ENCODE results near the gene TMEM132C.

Gene TMEM132C

DNA sequence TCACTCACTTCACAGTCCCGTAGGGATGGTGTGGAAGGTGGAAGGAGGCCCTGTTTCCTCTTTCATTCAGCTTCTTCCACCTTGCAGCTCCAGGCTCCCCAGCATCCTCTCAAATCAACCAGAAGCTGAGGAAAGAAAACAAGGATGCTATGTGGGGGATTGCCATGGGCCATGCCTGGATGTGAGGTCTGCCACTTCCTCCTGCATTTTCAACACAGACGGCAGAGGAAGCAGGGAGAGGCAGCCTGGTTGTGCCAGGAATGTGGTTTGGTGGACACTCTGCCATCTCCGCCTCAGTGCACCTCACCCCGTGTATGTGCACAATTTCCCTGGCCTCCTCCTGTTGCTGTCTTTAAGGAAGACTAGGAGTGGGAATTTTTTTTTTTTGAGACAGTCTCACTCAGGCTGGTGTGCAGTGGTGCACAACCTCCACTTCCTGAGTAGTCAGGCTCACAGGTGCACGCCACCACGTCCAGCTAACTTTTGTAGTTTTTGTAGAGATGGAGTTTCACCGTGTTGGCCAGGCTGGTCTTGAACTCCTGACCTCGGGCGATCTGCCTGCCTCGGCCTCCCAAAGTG is 457.6 kb downstream of the TMEM132C start:
- TF ChIP-seq POLR2AphosphoS5 (IDR thresholded peaks at IDR 0.05; ENCODE audit: low read depth, low read length) (no peak), PAX5 (IDR thresholded peaks at IDR 0.05; ENCODE audit: insufficient read depth, low read length, severe bottlenecking) (no peak), POLR2A (IDR thresholded peaks at IDR 0.05; ENCODE audit: low read depth, low read length) (no peak), SPI1 (IDR thresholded peaks at IDR 0.05; ENCODE audit: low read depth, low read length) (no peak), POU2F2 (IDR thresholded peaks at IDR 0.05; ENCODE audit: low read depth, low read length) (no peak), TAF1 (IDR thresholded peaks at IDR 0.05; ENCODE audit: low read depth, low read length) (no peak)
- FAIRE-seq: peak; percentile 28
- DNase-seq (ENCODE audit: insufficient read length, low spot score): no peak

GRCh38 chr12:128726886-128727285 is 459.9 kb downstream of the TMEM132C start:
- FAIRE-seq: no peak
- DNase-seq (ENCODE audit: insufficient read length, low spot score): no peak
- TF ChIP-seq POLR2AphosphoS5 (IDR thresholded peaks at IDR 0.05; ENCODE audit: low read depth, low read length) (no peak), PAX5 (IDR thresholded peaks at IDR 0.05; ENCODE audit: insufficient read depth, low read length, severe bottlenecking) (no peak), POLR2A (IDR thresholded peaks at IDR 0.05; ENCODE audit: low read depth, low read length) (no peak), POU2F2 (IDR thresholded peaks at IDR 0.05; ENCODE audit: low read depth, low read length) (no peak), TAF1 (IDR thresholded peaks at IDR 0.05; ENCODE audit: low read depth, low read length) (no peak), SPI1 (IDR thresholded peaks at IDR 0.05; ENCODE audit: low read depth, low read length) (no peak)

DNA sequence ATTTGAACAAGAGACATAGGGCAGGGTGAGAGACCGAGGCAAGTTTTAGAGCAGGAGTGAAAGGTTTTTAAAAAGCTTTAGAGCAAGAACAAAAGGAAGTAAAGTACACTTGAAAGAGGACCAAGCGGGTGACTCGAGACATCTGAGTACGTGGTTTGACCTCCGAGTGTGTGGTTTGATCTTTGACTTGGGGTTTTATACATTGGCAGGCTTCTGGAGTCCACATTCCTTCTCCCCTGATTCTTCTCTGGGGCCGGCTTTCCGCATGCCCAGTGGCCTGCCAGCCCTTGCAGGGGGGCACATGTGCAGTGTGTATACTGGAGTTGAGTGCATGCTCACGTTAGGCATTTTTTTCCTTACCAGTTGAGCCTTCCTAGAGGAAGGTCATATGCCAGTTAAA is 460.5 kb downstream of the TMEM132C start:
- DNase-seq (ENCODE audit: insufficient read length, low spot score) (no peak), FAIRE-seq (no peak)
- TF ChIP-seq POU2F2 (IDR thresholded peaks at IDR 0.05; ENCODE audit: low read depth, low read length): no peak
- no peak for TF ChIP-seq PAX5 (IDR thresholded peaks at IDR 0.05; ENCODE audit: insufficient read depth, low read length, severe bottlenecking)
- no peak for TF ChIP-seq SPI1 (IDR thresholded peaks at IDR 0.05; ENCODE audit: low read depth, low read length)
- TF ChIP-seq POLR2AphosphoS5 (IDR thresholded peaks at IDR 0.05; ENCODE audit: low read depth, low read length): no peak
- TF ChIP-seq POLR2A (IDR thresholded peaks at IDR 0.05; ENCODE audit: low read depth, low read length): no peak
- TF ChIP-seq TAF1 (IDR thresholded peaks at IDR 0.05; ENCODE audit: low read depth, low read length): no peak

DNA sequence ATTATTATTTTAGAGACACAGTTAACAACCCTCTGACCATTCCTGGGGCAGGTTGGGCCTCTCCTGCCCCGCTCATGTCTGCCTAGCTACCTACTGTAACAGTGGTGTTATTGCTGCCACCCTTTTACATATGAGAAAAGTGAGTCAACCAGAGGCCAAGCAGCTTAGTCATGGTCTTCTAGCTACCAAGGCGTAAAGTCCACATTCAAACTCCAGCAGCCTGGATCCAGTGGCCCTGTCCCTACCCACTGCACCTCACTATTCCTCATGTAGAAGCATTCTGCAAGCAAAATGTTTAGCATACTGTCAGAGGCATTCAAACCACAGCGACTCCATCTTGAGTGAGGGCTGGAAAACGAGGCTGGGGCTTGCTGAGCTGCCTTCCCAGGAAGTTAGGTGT is 461.0 kb downstream of the TMEM132C start:
- DNase-seq (ENCODE audit: insufficient read length, low spot score): no peak
- no peak for FAIRE-seq
- TF ChIP-seq POLR2A (IDR thresholded peaks at IDR 0.05; ENCODE audit: low read depth, low read length) (no peak), PAX5 (IDR thresholded peaks at IDR 0.05; ENCODE audit: insufficient read depth, low read length, severe bottlenecking) (no peak), POU2F2 (IDR thresholded peaks at IDR 0.05; ENCODE audit: low read depth, low read length) (no peak), POLR2AphosphoS5 (IDR thresholded peaks at IDR 0.05; ENCODE audit: low read depth, low read length) (no peak), TAF1 (IDR thresholded peaks at IDR 0.05; ENCODE audit: low read depth, low read length) (no peak), SPI1 (IDR thresholded peaks at IDR 0.05; ENCODE audit: low read depth, low read length) (no peak)

GRCh38 chr12:128729628-128730121 is 462.7 kb downstream of the TMEM132C start:
- TF ChIP-seq POLR2A (IDR thresholded peaks at IDR 0.05; ENCODE audit: low read depth, low read length): no peak
- TF ChIP-seq TAF1 (IDR thresholded peaks at IDR 0.05; ENCODE audit: low read depth, low read length): no peak
- DNase-seq (ENCODE audit: insufficient read length, low spot score): no peak
- FAIRE-seq: peak; percentile 9

- DNase-seq (ENCODE audit: insufficient read length, low spot score) (no peak), FAIRE-seq (no peak)
Observed at GRCh38 chr12:128734371-128734770, 467.4 kb downstream of the TMEM132C start.

DNA sequence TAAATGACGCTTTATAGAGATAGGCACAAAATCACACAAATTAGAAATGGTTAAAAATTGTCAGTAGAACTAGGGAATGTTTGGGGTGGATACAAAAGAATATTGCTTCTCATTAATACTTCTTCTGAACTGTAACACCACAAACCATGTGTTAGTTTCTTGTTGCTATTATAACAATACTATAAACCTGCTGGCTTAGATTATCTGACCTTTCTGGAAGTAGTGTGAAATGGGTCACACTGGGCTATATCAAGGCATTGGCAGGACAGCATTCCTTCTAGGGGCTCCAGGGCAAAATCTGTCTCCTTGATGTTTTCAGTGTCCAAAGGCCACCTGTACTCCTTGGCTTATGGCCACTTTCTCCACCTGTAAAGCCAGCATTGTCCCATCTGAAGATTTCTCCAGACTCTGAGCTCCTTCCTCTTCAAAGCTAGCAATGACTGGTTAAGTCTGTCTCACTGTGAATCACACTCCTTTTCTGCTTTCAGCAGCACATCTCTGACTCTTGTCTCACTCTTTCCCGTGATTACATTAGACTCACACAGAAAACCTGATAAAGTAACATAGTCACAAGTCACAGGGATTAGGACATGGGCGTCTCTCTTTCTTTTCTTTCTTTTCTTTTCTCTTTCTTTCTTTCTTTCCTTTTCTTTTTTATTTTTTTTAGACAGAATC is 470.5 kb downstream of the TMEM132C start:
- no peak for FAIRE-seq
- TF ChIP-seq TAF1 (IDR thresholded peaks at IDR 0.05; ENCODE audit: low read depth, low read length) (no peak), SPI1 (IDR thresholded peaks at IDR 0.05; ENCODE audit: low read depth, low read length) (no peak), PAX5 (IDR thresholded peaks at IDR 0.05; ENCODE audit: insufficient read depth, low read length, severe bottlenecking) (no peak)
- DNase-seq (ENCODE audit: insufficient read length, low spot score): no peak

More at GRCh38 chr12:128734371-128734770, 467.4 kb downstream of the TMEM132C start:
- TF ChIP-seq TAF1 (IDR thresholded peaks at IDR 0.05; ENCODE audit: low read depth, low read length) (no peak), SPI1 (IDR thresholded peaks at IDR 0.05; ENCODE audit: low read depth, low read length) (no peak), POLR2A (IDR thresholded peaks at IDR 0.05; ENCODE audit: low read depth, low read length) (no peak), POU2F2 (IDR thresholded peaks at IDR 0.05; ENCODE audit: low read depth, low read length) (no peak), PAX5 (IDR thresholded peaks at IDR 0.05; ENCODE audit: insufficient read depth, low read length, severe bottlenecking) (no peak), POLR2AphosphoS5 (IDR thresholded peaks at IDR 0.05; ENCODE audit: low read depth, low read length) (no peak)

DNA sequence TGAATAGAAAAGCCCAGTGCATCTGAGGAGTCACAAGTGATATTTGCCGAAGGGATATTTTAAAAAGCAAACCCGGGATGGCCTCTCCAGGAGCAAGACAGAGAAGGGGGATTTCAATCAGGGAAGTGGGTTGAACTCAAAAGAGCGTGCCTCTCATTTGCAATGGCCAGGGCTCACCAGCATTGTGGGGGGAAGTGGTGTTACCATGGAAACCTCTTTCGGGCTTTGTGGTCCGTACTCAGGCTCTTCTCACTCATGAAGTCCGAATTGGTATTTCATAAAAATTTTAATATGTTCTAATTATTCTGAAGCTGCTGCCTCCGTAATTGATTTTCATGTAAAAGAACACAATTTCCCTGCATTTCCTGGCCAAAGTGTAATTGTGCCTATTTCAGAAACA is 476.9 kb downstream of the TMEM132C start:
- TF ChIP-seq TAF1 (IDR thresholded peaks at IDR 0.05; ENCODE audit: low read depth, low read length) (no peak), POU2F2 (IDR thresholded peaks at IDR 0.05; ENCODE audit: low read depth, low read length) (no peak), POLR2A (IDR thresholded peaks at IDR 0.05; ENCODE audit: low read depth, low read length) (no peak), POLR2AphosphoS5 (IDR thresholded peaks at IDR 0.05; ENCODE audit: low read depth, low read length) (no peak), SPI1 (IDR thresholded peaks at IDR 0.05; ENCODE audit: low read depth, low read length) (no peak), PAX5 (IDR thresholded peaks at IDR 0.05; ENCODE audit: insufficient read depth, low read length, severe bottlenecking) (no peak)
- DNase-seq (ENCODE audit: insufficient read length, low spot score): no peak
- FAIRE-seq: no peak

DNA sequence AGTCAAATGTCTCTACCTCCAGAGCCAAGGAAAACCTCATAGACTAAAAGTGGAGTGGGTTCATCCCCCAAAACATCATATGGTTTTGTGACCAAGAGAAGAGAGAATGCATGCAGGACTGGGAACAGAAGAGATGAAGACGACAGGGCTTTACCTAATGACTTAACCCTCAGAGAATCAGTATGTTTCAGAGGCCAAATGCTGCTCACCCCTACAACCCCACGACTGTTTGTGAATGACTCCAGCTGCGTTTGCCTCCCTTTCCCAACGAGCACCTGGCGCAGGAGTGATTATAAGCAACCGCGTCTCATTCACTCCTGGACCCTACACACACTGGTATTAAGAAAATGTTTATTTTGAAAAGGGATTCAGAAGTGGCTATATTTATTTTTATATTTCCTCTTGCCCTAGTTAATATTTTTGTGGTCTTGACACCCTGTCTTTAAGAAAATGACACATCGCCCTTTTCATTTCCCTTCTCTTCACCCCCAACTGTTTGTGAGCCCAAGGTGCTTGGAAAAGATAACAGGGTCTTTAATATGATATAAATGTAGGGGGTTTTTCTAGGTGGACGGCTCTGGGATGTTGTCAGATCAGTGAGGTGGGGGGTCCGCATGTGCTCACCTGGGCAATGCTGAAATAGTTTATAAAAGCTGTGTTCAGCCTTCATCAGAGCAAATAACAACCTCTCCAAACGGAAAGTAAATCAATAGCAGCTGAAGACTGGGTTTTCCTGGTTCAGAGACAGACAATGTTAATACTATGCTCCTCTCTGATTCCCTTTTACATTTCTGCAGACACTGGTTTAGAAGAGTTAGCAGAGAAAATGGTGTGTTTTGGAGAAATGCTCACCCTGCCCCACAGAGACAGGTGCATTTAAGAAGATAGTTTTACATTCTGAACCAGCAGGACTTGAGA is 479.1 kb downstream of the TMEM132C start:
- DNase-seq (ENCODE audit: insufficient read length, low spot score) (no peak), FAIRE-seq (no peak)
- TF ChIP-seq PAX5 (IDR thresholded peaks at IDR 0.05; ENCODE audit: insufficient read depth, low read length, severe bottlenecking): no peak
- TF ChIP-seq POU2F2 (IDR thresholded peaks at IDR 0.05; ENCODE audit: low read depth, low read length): no peak
- TF ChIP-seq POLR2AphosphoS5 (IDR thresholded peaks at IDR 0.05; ENCODE audit: low read depth, low read length): no peak
- no peak for TF ChIP-seq POLR2A (IDR thresholded peaks at IDR 0.05; ENCODE audit: low read depth, low read length)
- TF ChIP-seq SPI1 (IDR thresholded peaks at IDR 0.05; ENCODE audit: low read depth, low read length): no peak
- TF ChIP-seq TAF1 (IDR thresholded peaks at IDR 0.05; ENCODE audit: low read depth, low read length): no peak
